Endothelial cell (in vitro differentiated cells): Measurements from ENCODE around the gene GRIP1. TPM values are rescaled to one million over a fixed set of nuclear protein-coding genes. Genes with fewer than 3 reads are reported as not detected.

Experiments used
- DNase-seq: peaks from one replicate; pipeline ENCODE4 v3.0.0; 2021; ENCODE audit warnings: low spot score
- H3K27ac Mint-ChIP-seq: one replicate; pipeline ENCODE4 v1.8.0; 2021; ENCODE audit warnings: mixed read lengths, inconsistent platforms; ENCODE audit not compliant: unreplicated experiment
- H3K27me3 Mint-ChIP-seq: one replicate; pipeline ENCODE4 v1.8.0; 2021; ENCODE audit warnings: mild to moderate bottlenecking, moderate library complexity, mixed read lengths, inconsistent platforms; ENCODE audit not compliant: unreplicated experiment
- H3K36me3 Mint-ChIP-seq: one replicate; pipeline ENCODE4 v1.8.0; 2021; ENCODE audit warnings: mild to moderate bottlenecking, low read depth, mixed read lengths, inconsistent platforms; ENCODE audit not compliant: unreplicated experiment
- H3K4me1 Mint-ChIP-seq: one replicate; pipeline ENCODE4 v1.8.0; 2021; ENCODE audit warnings: mild to moderate bottlenecking, mixed read lengths, inconsistent platforms; ENCODE audit not compliant: unreplicated experiment
- H3K4me3 Mint-ChIP-seq: one replicate; pipeline ENCODE4 v1.8.0; 2021; ENCODE audit warnings: mild to moderate bottlenecking, mixed read lengths, inconsistent platforms; ENCODE audit not compliant: unreplicated experiment
- H3K9me3 Mint-ChIP-seq: one replicate; pipeline ENCODE4 v1.8.0; 2021; ENCODE audit warnings: mixed read lengths, inconsistent platforms; ENCODE audit not compliant: unreplicated experiment
- CTCF ChIP-seq: fragments of 200-600 bp; sonication (generic); IDR thresholded peaks from one replicate; pipeline ENCODE4 v1.5.0; 2021; ENCODE audit warnings: antibody characterized with exemption; ENCODE audit not compliant: unreplicated experiment
- total RNA-seq: library from RNA; stranded (reverse); fragmentation: NEBNext Ultra II Directional; extraction: Animal tissue kit (Norgen Biotek cat#: 25700); gene quantifications from one replicate; pipeline ENCODE4 v1.2.1, GENCODE V29; 2021; ENCODE audit not compliant: unreplicated experiment

Gene GRIP1
- total RNA-seq, 1 donor from 2014 or later: 36.2 TPM

DNA sequence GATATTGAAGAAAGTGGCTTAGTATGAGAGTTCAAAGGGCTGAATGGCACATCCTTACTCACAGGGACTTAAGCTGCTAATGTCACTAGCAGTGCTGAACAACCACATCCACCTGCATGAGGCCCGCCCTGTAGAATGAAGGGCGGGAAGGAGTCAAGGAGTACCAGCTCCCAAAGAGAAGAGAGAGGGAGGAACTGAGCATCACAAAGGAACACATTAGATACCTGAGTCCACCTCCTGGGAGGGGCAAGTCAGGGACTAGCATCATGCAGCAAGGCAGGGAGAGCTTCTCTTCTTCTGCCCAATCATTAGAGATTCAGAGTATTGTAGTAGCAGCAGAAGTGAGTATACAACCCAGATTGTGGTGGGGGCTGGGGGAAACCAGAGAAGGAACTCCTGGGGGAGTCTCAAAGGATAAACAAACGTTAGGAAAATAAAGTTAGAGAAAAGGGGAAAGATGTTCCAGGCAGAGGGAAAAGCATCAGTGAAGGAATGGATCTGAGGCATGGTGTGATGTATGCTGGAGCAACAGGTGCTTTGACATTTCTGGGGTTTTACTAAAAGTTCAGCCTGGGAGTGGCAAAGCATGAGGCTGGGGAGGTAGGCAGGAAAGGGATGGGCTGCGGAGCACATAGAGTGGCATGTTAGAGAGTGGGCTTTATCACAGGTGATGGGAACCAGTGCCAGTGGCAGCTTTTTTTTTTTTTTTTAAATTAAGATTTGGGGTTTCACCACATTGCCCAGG is 21.0 kb upstream of the GRIP1 start:
- Mint-ChIP-seq H3K9me3 (no peaks in the 10 kb centered on the region), H3K4me1 (no peaks in the 10 kb centered on the region), H3K4me3 (no peak overlapping the region), H3K36me3 (no peaks in the 10 kb centered on the region), H3K27ac (no peak overlapping the region), H3K27me3 (peaks cover 2% of the 10 kb centered on the region)
- no peak for DNase-seq
- no peak for TF ChIP-seq CTCF

GRCh38 chr12:66698558-66698957 is 19.7 kb upstream of the GRIP1 start:
- no peak for TF ChIP-seq CTCF
- H3K36me3 Mint-ChIP-seq: no peaks in the 10 kb centered on the region
- DNase-seq: no peak
- H3K27me3 Mint-ChIP-seq: peaks cover 2% of the 10 kb centered on the region
- no peaks in the 10 kb centered on the region for H3K4me1 Mint-ChIP-seq
- no peak overlapping the region for H3K4me3 Mint-ChIP-seq
- no peak overlapping the region for H3K27ac Mint-ChIP-seq
- no peaks in the 10 kb centered on the region for H3K9me3 Mint-ChIP-seq

- Mint-ChIP-seq H3K4me3 (no peak overlapping the region), H3K9me3 (no peaks in the 10 kb centered on the region), H3K27me3 (peaks cover 2% of the 10 kb centered on the region), H3K36me3 (no peaks in the 10 kb centered on the region), H3K4me1 (no peaks in the 10 kb centered on the region), H3K27ac (no peak overlapping the region)
- no peak for DNase-seq
- no peak for TF ChIP-seq CTCF
These were observed 18.5 kb upstream of the GRIP1 start for GRCh38 chr12:66697404-66697803.

- no peaks in the 10 kb centered on the region for H3K9me3 Mint-ChIP-seq
- TF ChIP-seq CTCF: no peak
- no peak overlapping the region for H3K4me3 Mint-ChIP-seq
- H3K27ac Mint-ChIP-seq: no peak overlapping the region
- DNase-seq: no peak
- no peaks in the 10 kb centered on the region for H3K36me3 Mint-ChIP-seq
- peaks cover 2% of the 10 kb centered on the region for H3K27me3 Mint-ChIP-seq
- H3K4me1 Mint-ChIP-seq: no peaks in the 10 kb centered on the region
These were observed 16.1 kb upstream of the GRIP1 start for GRCh38 chr12:66694666-66695613.
